HG03460 (cell line): ENCODE measurements around the gene SHLD2.
"Not testable (repeated sequence)": the region's sequence is repeated elsewhere in the genome, so short reads cannot be mapped to it uniquely, and the experiment has no call there.

Experiments used
- ATAC-seq: cut with Tn5 transposase; IDR thresholded peaks from one replicate; pipeline ENCODE4 v1.9.1; 2021; ENCODE audit not compliant: unreplicated experiment

SHLD2 gene

GRCh38 chr10:87137478-87137877, 42.5 kb downstream of the SHLD2 start:
- not testable (repeated sequence) for ATAC-seq

GRCh38 chr10:87142230-87143108, 47.5 kb downstream of the SHLD2 start:
- not testable (repeated sequence) for ATAC-seq

DNA sequence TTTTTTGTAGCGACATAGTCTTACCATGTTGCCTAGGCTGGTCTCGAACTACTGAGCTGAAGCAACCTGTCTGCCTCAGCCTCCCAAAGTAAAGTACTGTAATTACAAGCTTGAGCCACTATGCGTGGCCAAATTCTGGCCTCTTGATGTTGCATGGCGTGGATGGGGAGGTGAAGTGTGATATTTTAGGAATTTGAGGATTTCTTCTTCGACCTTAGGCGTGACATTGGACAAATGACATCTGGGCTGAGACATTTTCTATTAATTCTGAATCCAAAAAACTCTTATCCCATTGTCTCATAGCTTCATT, 48.1 kb downstream of the SHLD2 start:
- ATAC-seq, result not testable (repeated sequence)

DNA sequence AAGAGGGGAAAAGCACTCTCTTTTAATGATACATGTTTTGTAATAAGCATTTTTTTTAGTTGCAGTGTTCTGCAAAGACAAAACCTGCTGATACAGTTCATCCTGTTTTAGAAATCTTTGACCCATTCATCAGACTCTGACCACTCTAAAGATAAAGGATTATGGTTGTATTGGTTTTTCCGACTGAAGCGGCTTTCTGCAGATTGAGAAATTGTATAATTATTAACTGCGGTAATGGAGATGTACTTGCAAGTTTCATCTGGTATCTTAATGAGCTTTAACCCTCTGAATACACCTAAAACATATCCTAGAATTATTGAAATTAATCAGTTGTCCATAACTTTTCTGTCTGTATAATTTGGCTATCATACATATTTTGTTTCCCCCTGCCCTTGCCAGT, 50.6 kb downstream of the SHLD2 start:
- not testable (repeated sequence) for ATAC-seq

DNA sequence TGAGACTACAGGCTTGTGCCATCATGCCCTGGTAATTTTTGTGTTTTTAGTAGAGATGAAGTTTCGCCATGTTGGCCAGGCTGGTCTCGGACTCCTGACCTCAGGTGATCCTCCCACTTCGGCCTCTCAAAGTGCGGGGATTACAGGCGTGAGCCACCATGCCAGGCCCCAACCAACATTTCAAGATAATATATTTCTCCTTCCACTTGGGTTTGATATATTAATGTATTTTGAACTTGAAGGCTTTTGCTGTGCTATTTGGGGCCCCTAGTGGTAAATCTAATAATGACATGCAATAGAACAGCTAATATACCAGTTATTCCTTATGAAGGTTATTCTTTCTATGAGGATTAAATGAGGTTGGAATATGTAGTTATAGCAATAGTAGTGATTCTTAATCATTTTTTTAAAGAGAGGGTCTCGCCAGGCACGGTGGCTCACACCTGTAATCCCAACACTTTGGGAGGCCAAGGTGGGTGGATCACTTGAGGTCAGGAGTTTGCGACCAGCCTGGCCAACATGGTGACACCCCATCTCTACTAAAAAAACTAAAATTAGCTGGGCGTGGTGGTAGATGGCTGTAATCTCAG, 54.1 kb downstream of the SHLD2 start:
- not testable (repeated sequence) for ATAC-seq

GRCh38 chr10:87151516-87151915, 56.5 kb downstream of the SHLD2 start:
- ATAC-seq, result not testable (repeated sequence)

DNA sequence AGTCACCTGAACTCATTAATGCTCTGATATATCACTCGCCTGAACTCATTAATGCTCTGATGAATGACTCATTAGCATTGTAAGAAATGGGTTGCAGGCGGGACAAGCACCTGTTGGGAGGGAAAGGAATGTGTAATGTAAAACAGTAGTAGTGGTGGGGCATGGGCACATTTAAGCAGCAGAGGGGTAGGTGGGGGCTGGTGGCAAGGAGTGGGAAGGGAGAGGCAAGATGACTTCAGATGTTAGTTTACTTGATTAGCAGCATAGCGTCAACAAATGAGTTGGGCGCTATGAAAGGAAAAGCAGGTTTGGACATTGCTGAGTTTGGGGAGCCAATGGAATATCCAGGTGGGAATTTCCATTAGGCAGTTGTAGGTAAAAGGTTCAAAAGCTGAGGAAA, 61.8 kb downstream of the SHLD2 start:
- not testable (repeated sequence) for ATAC-seq

GRCh38 chr10:87157821-87158220, 62.8 kb downstream of the SHLD2 start:
- ATAC-seq, result not testable (repeated sequence)

- ATAC-seq, result not testable (repeated sequence)
Measured at GRCh38 chr10:87162703-87163293, 67.8 kb downstream of the SHLD2 start.

DNA sequence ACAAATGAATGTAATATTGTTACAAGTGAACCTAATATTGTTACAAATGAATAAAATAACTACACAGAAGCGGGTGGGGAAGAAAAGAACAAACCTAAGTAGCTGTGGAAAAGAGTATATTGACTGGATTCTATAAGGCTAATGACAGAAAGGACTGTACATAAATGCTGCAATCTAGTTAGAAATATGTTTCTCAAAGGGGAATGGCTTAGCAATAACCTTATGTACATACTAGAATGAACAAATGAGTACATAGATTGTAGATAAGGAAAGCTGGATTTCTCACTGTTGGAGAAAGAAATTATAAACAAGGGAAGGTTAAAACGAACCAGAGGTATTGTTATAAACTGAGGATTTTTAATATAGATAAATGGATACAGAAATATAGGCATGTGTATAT, 68.4 kb downstream of the SHLD2 start:
- not testable (repeated sequence) for ATAC-seq

DNA sequence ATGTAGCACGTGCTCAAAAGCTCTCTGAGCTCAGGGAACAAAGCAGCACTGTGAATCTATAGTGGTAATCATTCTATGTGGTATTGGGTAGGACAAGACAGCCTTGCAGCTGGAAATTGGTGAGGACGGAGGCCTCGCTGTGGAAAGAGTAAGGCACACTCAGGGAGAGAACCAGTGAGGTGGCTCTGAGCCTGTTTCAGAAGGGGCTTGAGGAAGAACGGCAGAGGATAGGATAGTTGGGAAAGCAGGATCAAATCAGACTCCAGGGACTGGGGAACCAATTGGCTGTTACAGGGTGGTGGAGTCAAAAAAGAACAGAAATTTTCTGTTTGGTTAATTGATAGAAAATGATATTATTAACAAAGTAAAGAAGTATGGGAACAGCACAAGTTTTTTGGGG, 74.9 kb downstream of the SHLD2 start:
- not testable (repeated sequence) for ATAC-seq

- not testable (repeated sequence) for ATAC-seq
Measured at GRCh38 chr10:87170705-87171104, 75.7 kb downstream of the SHLD2 start.

- not testable (repeated sequence) for ATAC-seq
Measured at GRCh38 chr10:87171670-87172069, 76.7 kb downstream of the SHLD2 start.

GRCh38 chr10:87172178-87172577, 77.2 kb downstream of the SHLD2 start:
- ATAC-seq, result not testable (repeated sequence)

GRCh38 chr10:87177587-87177986, 82.6 kb downstream of the SHLD2 start:
- ATAC-seq, result not testable (repeated sequence)

- ATAC-seq, result not testable (repeated sequence)
Measured at GRCh38 chr10:87184421-87184820, 89.4 kb downstream of the SHLD2 start.

GRCh38 chr10:87186016-87186415, 91.0 kb downstream of the SHLD2 start:
- not testable (repeated sequence) for ATAC-seq

DNA sequence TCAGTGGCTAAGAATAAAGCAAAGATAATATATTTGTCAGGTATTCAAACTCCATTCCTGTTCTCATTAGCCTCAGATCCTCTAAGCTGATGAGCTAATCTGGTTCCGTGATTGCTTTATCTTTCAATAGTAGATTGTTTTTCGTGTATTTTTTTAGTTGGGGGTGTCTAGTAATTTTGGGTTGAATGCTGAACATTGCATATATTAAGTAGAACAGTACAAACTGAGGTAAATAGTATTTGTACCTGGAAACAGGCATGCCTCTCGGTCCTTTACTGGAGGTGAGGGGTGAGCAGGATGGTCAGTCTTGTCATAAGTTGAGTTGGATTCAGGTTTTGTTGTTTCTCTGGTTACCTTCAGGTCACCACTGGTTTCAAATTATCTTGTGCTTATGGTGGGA, 92.6 kb downstream of the SHLD2 start:
- ATAC-seq, result not testable (repeated sequence)

- ATAC-seq, result not testable (repeated sequence)
Measured at GRCh38 chr10:87191841-87192240, 96.8 kb downstream of the SHLD2 start.

- ATAC-seq, result peak; percentile 40
Measured at GRCh38 chr10:87200924-87201323, 105.9 kb downstream of the SHLD2 start.

- ATAC-seq, result not testable (repeated sequence)
Measured at GRCh38 chr10:87204801-87205200, 109.8 kb downstream of the SHLD2 start.

DNA sequence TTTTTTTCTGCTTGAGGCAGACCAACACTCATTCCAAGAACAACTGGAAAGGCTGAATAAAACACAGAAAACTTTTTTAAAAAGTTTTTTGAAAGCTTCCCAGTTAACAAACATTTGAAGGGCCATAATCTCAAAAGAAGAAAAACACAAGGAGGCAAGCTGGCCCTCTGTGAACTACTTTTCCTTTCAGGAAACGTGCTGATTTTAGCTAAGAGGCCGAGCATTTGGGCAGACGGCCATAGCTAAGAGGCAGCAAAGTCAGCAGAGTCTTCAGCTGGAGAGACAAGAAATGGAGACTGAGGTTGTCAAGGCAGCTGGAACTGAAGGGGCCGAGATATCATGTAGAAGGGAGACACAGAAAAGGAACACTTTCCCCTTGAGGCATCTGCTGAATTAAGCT, 111.9 kb downstream of the SHLD2 start:
- not testable (repeated sequence) for ATAC-seq
